ENCODE results near the gene RGMB. TPM values are rescaled to one million over a fixed set of nuclear protein-coding genes. Genes with fewer than 3 reads are reported as not detected.

The RGMB gene
- total and polyA plus RNA-seq, 4 donors, result 2.5 to 5.3 (median 3.0) TPM

DNA sequence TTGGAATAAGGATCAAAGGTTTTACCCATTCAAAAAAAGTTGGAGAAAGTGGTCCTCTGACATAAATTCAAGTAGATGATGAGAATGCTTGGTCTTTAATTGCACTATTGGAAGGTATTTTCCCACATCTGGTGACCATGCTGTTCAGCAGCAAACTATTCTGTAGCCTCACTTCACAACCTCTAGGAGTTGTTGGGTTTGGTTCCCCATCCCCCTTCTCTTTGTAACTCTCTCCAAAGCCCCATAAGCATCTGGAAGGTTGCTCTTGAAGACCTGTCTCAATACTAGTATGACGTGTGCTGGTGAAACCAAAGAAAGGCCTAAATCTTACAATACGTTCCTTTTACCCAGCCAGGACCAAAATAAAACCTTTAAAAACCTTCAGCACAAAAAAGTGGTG lies 8.5 kb downstream of the RGMB start:
- WGBS, result 88% methylated on average over 2 of the region's 2 CpGs
- TF ChIP-seq MAX (IDR thresholded peaks at IDR 0.05), result no peak
- no peak for TF ChIP-seq HNF4G (IDR thresholded peaks at IDR 0.05)
- TF ChIP-seq TAF1 (conservative IDR thresholded peaks at IDR 0.05), result no peak
- H3K9me3 ChIP-seq (ENCODE audit: control insufficient read depth in 4 of 4, low read length in 3 of 4), result no peaks in the 10 kb centered on the region
- H3K27ac ChIP-seq (ENCODE audit: low read depth in 1 of 2, low read length in 2 of 2), result no peak overlapping the region
- H3K36me3 ChIP-seq (ENCODE audit: control insufficient read depth in 4 of 4, insufficient read depth in 3 of 4, low read depth in 1 of 4, low read length in 3 of 4), result peaks cover 0 to 2% (median 0%) of the 10 kb centered on the region in 4 donors
- H3K4me3 ChIP-seq (ENCODE audit: low read depth in 1 of 3, low read length in 3 of 3), result no peak overlapping the region
- peaks cover 4 to 13% (median 11%) of the 10 kb centered on the region in 4 donors for H3K4me1 ChIP-seq (ENCODE audit: control insufficient read depth in 4 of 4, insufficient read depth in 4 of 4, low read length in 3 of 4)
- no peak for DNase-seq (ENCODE audit: low spot score)
- H3K9ac ChIP-seq (ENCODE audit: low read depth in 1 of 2, low read length in 2 of 2), result no peak overlapping the region
- H3K27me3 ChIP-seq (ENCODE audit: control insufficient read depth in 4 of 4, insufficient read depth in 4 of 4, low read length in 3 of 4), result no peaks in the 10 kb centered on the region

- H3K4me1 ChIP-seq (ENCODE audit: control insufficient read depth in 4 of 4, insufficient read depth in 4 of 4, low read length in 3 of 4), result peaks cover 4 to 13% (median 11%) of the 10 kb centered on the region in 4 donors
- TF ChIP-seq TAF1 (conservative IDR thresholded peaks at IDR 0.05) (no peak), HNF4A (conservative IDR thresholded peaks at IDR 0.05) (no peak), FOXA1 (IDR thresholded peaks at IDR 0.05) (no peak), HNF4G (IDR thresholded peaks at IDR 0.05) (no peak), MAX (IDR thresholded peaks at IDR 0.05) (no peak), SP1 (IDR thresholded peaks at IDR 0.05) (no peak)
- H3K27ac ChIP-seq (ENCODE audit: low read depth in 1 of 2, low read length in 2 of 2), result no peak overlapping the region
- H3K9ac ChIP-seq (ENCODE audit: low read depth in 1 of 2, low read length in 2 of 2), result no peak overlapping the region
- H3K36me3 ChIP-seq (ENCODE audit: control insufficient read depth in 4 of 4, insufficient read depth in 3 of 4, low read depth in 1 of 4, low read length in 3 of 4), result peaks cover 0 to 2% (median 0%) of the 10 kb centered on the region in 4 donors
- 79% methylated on average over 3 of the region's 3 CpGs for WGBS
- H3K27me3 ChIP-seq (ENCODE audit: control insufficient read depth in 4 of 4, insufficient read depth in 4 of 4, low read length in 3 of 4), result no peaks in the 10 kb centered on the region
- no peak overlapping the region for H3K4me3 ChIP-seq (ENCODE audit: low read depth in 1 of 3, low read length in 3 of 3)
- no peaks in the 10 kb centered on the region for H3K9me3 ChIP-seq (ENCODE audit: control insufficient read depth in 4 of 4, low read length in 3 of 4)
- no peak for DNase-seq (ENCODE audit: low spot score)
Measured at GRCh38 chr5:98783051-98783649, 9.7 kb downstream of the RGMB start.

- Histone ChIP-seq H3K9ac (ENCODE audit: low read depth in 1 of 2, low read length in 2 of 2) (no peak overlapping the region), H3K27ac (ENCODE audit: low read depth in 1 of 2, low read length in 2 of 2) (no peak overlapping the region), H3K4me3 (ENCODE audit: low read depth in 1 of 3, low read length in 3 of 3) (no peak overlapping the region), H3K4me1 (ENCODE audit: control insufficient read depth in 4 of 4, insufficient read depth in 4 of 4, low read length in 3 of 4) (peaks cover 6 to 16% (median 10%) of the 10 kb centered on the region in 4 donors), H3K27me3 (ENCODE audit: control insufficient read depth in 4 of 4, insufficient read depth in 4 of 4, low read length in 3 of 4) (no peaks in the 10 kb centered on the region), H3K9me3 (ENCODE audit: control insufficient read depth in 4 of 4, low read length in 3 of 4) (no peaks in the 10 kb centered on the region), H3K36me3 (ENCODE audit: control insufficient read depth in 4 of 4, insufficient read depth in 3 of 4, low read depth in 1 of 4, low read length in 3 of 4) (peaks cover 0 to 2% (median 0%) of the 10 kb centered on the region in 4 donors)
- no peak for DNase-seq (ENCODE audit: low spot score)
- TF ChIP-seq, protein P1, sequence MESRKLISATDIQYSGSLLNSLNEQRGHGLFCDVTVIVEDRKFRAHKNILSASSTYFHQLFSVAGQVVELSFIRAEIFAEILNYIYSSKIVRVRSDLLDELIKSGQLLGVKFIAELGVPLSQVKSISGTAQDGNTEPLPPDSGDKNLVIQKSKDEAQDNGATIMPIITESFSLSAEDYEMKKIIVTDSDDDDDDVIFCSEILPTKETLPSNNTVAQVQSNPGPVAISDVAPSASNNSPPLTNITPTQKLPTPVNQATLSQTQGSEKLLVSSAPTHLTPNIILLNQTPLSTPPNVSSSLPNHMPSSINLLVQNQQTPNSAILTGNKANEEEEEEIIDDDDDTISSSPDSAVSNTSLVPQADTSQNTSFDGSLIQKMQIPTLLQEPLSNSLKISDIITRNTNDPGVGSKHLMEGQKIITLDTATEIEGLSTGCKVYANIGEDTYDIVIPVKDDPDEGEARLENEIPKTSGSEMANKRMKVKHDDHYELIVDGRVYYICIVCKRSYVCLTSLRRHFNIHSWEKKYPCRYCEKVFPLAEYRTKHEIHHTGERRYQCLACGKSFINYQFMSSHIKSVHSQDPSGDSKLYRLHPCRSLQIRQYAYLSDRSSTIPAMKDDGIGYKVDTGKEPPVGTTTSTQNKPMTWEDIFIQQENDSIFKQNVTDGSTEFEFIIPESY (IDR thresholded peaks at IDR 0.05), result no peak
- TF ChIP-seq FOXA2 (IDR thresholded peaks at IDR 0.05), result no peak
- TF ChIP-seq NR2F2 (IDR thresholded peaks at IDR 0.05), result no peak
- no peak for TF ChIP-seq FOXA1 (IDR thresholded peaks at IDR 0.05)
Measured at GRCh38 chr5:98784411-98784810, 10.9 kb downstream of the RGMB start.

GRCh38 chr5:98785244-98785643 lies 11.8 kb downstream of the RGMB start:
- no peak for DNase-seq (ENCODE audit: low spot score)
- H3K36me3 ChIP-seq (ENCODE audit: control insufficient read depth in 4 of 4, insufficient read depth in 3 of 4, low read depth in 1 of 4, low read length in 3 of 4), result peaks cover 0 to 2% (median 0%) of the 10 kb centered on the region in 4 donors
- no peak overlapping the region for H3K4me3 ChIP-seq (ENCODE audit: low read depth in 1 of 3, low read length in 3 of 3)
- no peaks in the 10 kb centered on the region for H3K27me3 ChIP-seq (ENCODE audit: control insufficient read depth in 4 of 4, insufficient read depth in 4 of 4, low read length in 3 of 4)
- 78% methylated on average over 3 of the region's 3 CpGs for WGBS
- peaks cover 2 to 11% (median 8%) of the 10 kb centered on the region in 4 donors for H3K4me1 ChIP-seq (ENCODE audit: control insufficient read depth in 4 of 4, insufficient read depth in 4 of 4, low read length in 3 of 4)
- no peak overlapping the region for H3K9ac ChIP-seq (ENCODE audit: low read depth in 1 of 2, low read length in 2 of 2)
- no peak overlapping the region for H3K27ac ChIP-seq (ENCODE audit: low read depth in 1 of 2, low read length in 2 of 2)
- H3K9me3 ChIP-seq (ENCODE audit: control insufficient read depth in 4 of 4, low read length in 3 of 4), result no peaks in the 10 kb centered on the region
- no peak for TF ChIP-seq FOXA2 (IDR thresholded peaks at IDR 0.05)
- no peak for TF ChIP-seq FOXA1 (IDR thresholded peaks at IDR 0.05)
- TF ChIP-seq RAD21 (IDR thresholded peaks at IDR 0.05), result no peak
- no peak for TF ChIP-seq CTCF (IDR thresholded peaks at IDR 0.05; ENCODE audit: low read depth, low read length, missing input control)
- no peak for TF ChIP-seq HNF4G (IDR thresholded peaks at IDR 0.05)
- no peak for TF ChIP-seq JUND (IDR thresholded peaks at IDR 0.05)
- TF ChIP-seq NR2F2 (IDR thresholded peaks at IDR 0.05), result no peak
- TF ChIP-seq REST (IDR thresholded peaks at IDR 0.05), result no peak
- no peak for TF ChIP-seq GABPA (IDR thresholded peaks at IDR 0.05 in 1 of 2, conservative IDR thresholded peaks at IDR 0.05 in 1 of 2)
- no peak for TF ChIP-seq RXRA (IDR thresholded peaks at IDR 0.05)
- TF ChIP-seq SP1 (IDR thresholded peaks at IDR 0.05), result no peak
- no peak for TF ChIP-seq YY1 (IDR thresholded peaks at IDR 0.05)
